ENCODE results near the gene PLCG2.
"Not testable (repeated sequence)": the region's sequence is repeated elsewhere in the genome, so short reads cannot be mapped to it uniquely, and the experiment has no call there.

The PLCG2 gene

DNA sequence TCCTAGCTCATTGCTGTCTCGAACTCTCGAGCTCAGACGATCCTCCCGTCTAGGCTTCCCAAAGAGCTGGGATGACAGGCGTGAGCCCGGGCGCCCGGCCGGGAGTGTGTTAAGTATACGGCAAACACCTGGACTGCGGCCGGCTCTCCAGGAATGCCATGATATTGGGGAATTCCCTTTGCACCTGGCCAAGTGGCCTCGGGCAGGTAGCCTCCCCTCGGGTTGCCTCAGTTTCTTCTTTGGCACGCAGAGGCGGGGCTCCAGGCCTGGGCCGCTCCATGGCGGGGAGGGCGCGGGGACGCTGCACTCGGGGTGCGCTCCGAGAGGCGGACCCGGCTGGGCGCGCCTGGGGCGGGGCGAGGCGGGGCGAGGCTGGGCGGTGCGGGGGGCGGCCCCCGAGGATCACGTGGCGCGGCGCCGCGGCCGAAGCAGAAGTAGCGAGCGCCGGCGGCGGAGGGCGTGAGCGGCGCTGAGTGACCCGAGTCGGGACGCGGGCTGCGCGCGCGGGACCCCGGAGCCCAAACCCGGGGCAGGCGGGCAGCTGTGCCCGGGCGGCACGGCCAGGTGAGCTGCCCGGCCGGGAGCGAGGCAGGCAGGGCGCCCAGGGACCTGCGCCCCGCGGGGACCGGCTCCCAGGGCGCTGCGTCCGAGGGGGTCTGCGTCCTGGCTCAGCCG, at the start of gene PLCG2:
Gene PLCG2 (plus strand): TSS at position 431 of the 675 bp plus-strand sequence. CDS start 6,699 bp downstream, outside the sequence.
- peak in 1 of 2 donors; percentile 60 for DNase-seq (ENCODE audit: low read depth in 2 of 2)

DNA sequence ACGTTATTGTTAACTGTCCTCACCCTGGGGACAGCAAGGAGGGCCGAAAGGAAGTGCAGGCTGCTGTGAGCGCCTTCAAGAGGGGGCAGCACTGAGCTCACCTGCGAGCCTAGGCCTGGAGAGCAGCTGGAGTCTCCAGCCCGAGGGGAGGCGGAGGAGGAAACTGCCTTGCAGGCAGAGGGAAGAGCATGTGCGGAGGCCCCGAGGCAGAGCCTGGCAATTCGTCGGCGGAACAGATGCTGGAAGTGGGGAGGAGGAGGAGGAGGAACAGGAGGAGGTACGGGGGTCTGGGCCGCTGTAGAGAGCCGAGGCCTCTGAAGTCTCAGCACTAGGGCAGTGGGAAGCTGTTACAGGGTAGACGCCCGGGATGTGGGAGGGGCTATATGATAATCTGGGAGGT, 49.6 kb upstream of the PLCG2 start:
- no peak for DNase-seq (ENCODE audit: low read depth in 2 of 2)

DNA sequence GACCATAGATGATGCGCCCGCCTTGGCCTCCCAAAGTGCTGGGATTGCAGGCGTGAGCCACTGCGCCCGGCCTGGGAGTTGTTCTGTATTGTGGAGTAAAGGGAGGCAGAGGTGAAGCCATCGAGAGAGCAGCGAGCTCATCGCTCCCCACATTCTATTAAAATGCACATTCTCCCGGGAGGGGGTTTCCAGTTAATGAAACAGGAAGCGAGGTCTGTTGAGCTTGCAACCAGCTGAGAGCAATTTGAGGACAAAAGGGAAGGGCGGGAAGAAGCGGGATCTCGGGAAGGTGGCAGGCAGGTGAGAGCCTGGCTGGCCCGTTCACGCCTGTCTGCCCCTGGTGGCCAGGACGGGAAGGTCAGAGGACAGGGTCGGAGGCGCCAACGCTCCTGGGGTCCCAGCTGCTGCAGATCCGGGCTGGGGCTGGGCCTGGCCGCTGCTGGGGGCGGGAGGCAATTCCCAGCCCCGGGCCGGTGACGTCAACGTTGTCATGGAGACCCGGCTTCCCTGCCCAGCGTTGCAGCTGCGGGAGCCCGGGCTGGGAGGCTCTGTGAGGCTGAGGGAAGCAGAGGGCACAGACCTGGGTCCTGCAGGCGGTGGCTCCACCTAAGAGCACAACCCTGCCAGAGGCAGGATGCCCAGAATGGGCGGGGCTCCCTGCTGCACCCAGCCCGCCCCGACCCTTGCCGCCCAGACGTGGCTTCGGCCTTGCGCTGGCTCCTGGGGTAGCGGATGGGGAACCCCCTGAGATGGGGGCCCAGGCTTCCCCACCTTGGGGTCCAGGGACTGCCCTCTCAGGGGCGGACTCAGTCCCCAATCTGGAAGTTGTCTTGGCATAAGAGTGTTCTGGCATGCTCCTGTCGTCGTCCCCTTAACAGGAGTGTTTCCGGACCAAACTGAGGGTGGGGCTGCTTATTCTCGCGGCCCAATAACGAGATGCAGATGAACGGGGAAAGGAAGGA, 48.7 kb upstream of the PLCG2 start:
- peak; percentile 18 to 25 for DNase-seq (ENCODE audit: low read depth in 2 of 2)

GRCh38 chr16:81731649-81732048, 47.4 kb upstream of the PLCG2 start:
- DNase-seq (ENCODE audit: low read depth in 2 of 2): no peak

DNA sequence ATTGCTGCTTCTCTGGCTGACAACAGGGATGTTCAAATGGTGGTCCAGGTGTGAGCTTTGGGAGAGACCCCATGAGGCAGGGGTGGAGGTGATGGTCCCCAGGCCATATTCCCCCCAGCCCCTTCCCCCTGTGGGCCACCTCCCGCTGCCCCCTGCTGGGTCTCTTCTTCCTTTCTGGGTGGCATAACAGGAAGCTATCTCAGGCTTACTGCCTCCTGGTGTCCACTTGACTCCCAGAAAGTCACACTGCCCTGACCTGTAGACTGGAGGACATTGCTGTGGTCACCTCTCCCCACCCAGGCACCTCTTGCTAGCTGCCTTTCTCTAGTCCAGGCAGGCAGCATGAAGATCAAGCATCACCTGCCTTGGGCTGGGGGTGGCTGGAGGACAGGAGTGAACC, 46.4 kb upstream of the PLCG2 start:
- DNase-seq (ENCODE audit: low read depth in 2 of 2): no peak

GRCh38 chr16:81733295-81733694, 45.8 kb upstream of the PLCG2 start:
- DNase-seq (ENCODE audit: low read depth in 2 of 2): no peak

DNA sequence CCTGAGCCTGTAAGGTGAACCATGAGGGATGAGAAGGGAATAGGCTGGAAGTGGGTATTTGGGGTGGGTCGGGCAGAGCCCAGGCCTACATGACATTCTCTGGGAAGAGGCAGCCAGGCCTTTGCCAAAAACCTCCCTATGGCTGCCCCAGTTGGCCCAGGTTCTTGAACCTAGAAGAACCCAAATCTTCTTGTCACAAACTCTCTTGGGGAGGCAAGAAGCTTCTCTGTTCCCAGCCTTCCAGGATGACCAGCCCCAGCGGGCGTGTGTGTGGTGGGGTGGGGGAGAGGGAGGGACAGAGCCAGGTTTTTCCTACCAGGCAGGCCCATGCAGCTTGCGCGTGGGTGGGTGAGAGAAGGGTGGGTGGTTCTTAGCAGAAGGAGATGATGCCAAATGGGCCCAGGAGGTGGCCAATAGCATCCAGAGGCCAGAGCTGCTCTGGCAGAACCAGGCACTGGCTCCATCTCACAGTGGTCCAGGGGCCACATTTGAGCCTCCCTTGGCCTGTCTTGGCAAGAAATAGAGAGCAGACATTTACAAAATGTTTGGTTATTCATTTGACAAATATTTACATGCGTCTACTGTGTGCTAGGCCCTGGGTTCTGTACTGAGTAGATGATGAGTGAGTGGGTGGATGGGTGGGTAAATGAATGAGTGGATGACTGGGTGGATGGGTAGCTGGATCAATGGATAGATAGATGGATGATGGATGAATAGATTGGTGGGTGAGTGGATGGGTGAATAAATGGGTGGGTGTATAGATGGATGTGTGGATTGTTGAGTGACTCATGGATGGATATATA, 44.3 kb upstream of the PLCG2 start:
- DNase-seq (ENCODE audit: low read depth in 2 of 2): no peak

DNA sequence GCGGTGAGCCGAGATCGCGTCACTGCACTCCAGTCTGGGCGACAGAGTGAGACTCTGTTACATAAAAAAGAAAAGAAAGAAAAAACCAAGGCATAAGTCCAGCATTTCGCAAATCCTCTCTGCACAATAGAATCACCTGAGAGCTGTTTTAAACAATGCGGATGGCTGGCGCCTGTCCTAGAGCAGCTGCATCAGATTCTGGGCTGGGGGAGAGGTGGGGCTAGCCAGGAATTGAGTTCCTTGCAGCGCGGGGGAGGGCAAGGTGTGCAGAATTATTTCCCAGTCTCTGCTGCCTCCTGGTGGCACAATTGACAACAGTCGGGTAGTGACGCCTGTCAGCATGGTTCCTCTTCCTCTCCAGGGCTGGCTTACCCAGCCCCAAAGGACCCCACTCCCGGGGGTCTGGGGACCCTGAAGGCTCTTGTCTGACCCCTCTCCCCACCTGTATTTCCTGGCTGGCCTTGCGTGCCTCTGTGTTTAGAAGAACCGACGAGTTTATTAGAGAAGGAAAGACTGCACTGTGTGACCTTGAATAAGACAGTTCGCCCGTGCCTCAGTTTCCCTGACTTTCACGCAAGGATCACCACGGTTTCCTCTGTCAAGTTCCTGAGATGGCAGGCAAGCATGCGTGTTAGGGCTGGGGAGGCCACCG, 41.1 kb upstream of the PLCG2 start:
- DNase-seq (ENCODE audit: low read depth in 2 of 2): peak; percentile 57 to 68

GRCh38 chr16:81738783-81739496, 40.2 kb upstream of the PLCG2 start:
- no peak for DNase-seq (ENCODE audit: low read depth in 2 of 2)

- no peak for DNase-seq (ENCODE audit: low read depth in 2 of 2)
Observed at GRCh38 chr16:81739503-81739902, 39.6 kb upstream of the PLCG2 start.

- DNase-seq (ENCODE audit: low read depth in 2 of 2): no peak
Observed at GRCh38 chr16:81740169-81740568, 38.9 kb upstream of the PLCG2 start.

DNA sequence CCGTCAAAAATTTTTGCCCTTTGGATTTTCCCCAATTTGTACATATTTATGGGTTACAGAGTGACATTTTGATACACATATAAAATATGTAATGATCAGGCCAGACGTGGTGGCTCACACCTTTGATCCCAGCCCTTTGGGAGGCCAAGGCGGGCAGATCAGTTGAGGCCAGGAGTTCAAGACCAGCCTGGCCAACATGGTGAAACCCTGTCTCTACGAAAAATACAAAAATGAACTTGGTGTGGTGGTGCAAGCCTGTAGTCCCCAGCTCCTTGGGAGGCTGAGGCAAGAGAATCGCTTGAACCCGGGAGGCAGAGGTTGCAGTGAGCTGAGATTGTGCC, 37.7 kb upstream of the PLCG2 start:
- DNase-seq (ENCODE audit: low read depth in 2 of 2): not testable (repeated sequence)

DNA sequence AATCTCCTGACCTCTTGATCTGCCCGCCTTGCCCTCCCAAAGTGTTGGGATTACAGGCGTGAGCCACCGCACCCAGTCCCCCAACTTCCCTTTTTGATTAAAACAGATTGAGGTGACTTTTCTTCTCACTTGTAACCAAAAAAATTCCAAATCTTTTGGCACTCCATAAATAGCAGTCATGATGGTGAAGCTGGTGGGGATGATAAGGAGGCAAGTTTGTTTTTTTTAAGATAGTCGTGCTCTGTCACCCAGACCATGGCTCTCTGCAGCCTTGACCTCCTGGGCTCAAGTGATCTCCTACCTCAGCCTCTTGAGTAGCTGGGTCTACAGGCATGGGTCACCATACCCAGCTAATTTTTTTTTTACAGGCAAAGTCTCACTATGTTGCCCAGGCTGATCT, 34.7 kb upstream of the PLCG2 start:
- no peak for DNase-seq (ENCODE audit: low read depth in 2 of 2)

DNA sequence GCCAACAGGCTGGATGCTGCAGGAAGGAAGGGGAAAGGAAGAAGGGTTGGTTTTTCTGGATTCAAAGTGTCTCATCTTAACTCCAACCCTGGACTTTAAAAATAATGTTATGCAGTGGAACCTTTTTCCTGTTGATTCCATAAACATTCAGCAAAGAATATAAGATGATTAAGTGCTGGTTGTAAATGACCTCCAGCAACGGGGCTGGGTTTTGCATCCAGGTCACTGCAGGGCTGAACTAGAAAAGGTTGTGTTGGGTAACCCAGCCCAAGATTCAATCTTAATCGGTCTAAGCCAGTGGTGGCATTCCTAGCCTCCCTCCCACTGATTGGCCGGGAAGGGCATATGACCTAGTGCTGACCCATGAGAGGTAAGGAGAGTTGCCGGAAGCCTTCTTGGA, 34.2 kb upstream of the PLCG2 start:
- DNase-seq (ENCODE audit: low read depth in 2 of 2): no peak

DNA sequence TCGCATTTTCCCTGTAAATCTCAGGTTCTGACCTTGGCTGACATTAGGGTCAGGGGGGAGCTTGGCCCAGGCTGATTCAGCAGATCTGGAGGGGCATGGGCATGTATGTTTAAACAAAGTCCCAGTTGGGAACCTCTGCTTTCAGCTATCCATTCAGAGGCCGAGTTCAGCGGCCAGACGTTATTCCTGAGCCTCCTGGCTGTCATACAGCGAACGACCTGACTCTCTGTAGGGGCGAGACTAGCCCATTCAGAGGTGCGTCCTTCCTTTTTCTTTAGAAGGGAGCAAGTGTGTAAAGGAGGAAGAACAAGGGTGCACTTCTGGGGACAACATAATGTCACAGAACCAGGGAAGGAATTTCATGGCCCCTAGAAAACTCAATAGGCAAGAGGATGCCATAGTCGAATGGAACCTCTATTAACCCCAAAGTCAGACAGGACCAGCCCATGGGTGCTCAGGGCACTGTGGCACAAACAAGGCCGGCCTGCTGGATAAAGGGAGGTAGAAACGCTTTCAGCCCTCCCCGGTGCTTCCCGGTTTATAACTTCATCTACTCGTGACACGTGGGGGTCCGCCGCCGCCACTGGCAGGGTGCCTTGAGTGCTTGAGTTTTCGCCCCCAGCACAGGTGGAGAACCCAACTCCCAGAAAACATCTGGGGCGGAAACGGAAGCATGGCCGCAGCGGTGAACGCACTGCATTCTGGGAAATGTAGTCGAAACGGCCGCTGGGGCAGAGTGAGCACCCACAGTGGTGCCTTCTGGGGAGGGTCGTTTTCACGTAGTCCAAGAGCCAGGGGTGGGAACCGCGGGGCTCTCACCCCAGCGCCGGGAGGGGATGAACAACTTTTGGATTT, 33.2 kb upstream of the PLCG2 start:
- peak; percentile 36 to 57 for DNase-seq (ENCODE audit: low read depth in 2 of 2)

- no peak for DNase-seq (ENCODE audit: low read depth in 2 of 2)
Observed at GRCh38 chr16:81746566-81746965, 32.5 kb upstream of the PLCG2 start.

GRCh38 chr16:81748476-81749198, 30.5 kb upstream of the PLCG2 start:
- DNase-seq (ENCODE audit: low read depth in 2 of 2): no peak

DNA sequence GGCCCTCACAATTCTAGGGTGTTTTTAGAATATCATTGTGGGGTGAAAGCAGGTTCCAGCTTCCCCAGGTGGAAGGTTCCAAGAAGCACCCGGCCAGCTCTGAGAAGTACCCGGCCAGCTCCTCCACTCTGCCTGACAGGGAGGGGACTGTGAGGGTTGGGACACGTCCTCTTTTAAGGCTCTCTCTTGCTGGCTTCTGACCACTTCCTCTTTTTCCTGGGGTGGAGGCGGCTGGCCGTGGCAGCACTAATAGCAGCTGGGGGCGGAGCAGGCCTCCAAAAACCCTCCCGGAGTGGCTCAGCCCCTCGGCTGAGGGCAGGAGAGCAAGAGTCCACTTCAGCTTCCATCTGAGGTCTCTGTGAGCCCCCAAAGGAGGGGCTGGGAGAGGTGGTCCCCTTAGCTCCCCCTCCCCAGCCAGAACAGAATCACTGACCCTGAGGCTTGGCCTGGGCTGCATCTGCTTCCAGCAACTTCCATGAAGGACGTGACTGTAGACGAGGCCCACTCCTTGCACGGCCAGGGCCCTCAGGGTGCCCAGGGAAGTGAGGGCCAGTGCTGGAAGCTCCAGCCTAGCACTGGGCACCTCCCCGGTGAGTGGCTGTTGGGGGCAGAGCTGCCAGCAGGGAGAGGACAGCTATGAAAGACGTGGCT, 26.7 kb upstream of the PLCG2 start:
- no peak for DNase-seq (ENCODE audit: low read depth in 2 of 2)

GRCh38 chr16:81752876-81753227, 26.2 kb upstream of the PLCG2 start:
- DNase-seq (ENCODE audit: low read depth in 2 of 2): no peak

Data from stimulated activated CD8-positive, alpha-beta memory T cell treated with anti-CD3 and anti-CD28 coated beads, Interleukin-15, amount 100 ng/mL, for 4 hours (primary cell).